GM18511 (cell line): Measurements from ENCODE around the gene MAPK10.
"Not testable (repeated sequence)": the region's sequence is repeated elsewhere in the genome, so short reads cannot be mapped to it uniquely, and the experiment has no call there.

Experiments
- ATAC-seq: cut with Tn5 transposase; IDR thresholded peaks from one replicate; pipeline ENCODE4 v1.9.1; 2021; ENCODE audit warnings: mild to moderate bottlenecking, moderate library complexity; ENCODE audit not compliant: unreplicated experiment

MAPK10 gene

GRCh38 chr4:86117705-86118302 lies 242.0 kb downstream of the MAPK10 start:
- ATAC-seq = no peak

DNA sequence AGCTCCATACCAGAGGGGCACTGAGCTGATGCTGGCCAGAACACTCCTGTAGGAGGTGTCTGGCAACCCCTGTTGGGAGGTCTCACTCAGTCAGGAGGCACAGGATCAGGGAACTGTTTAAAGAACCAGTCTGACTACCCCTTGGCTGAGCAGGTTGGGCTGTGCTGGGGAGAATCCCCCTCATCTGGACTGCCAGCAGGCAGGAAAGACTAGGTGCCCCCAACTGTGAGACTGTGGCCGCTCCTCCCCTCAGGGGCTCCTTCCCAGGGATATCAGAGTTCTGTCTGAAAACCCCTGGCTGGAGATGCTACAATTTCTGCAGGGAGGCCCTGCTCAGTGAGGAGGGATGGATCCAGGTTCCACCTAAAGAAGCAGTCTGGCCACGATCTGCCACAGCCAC lies 245.3 kb downstream of the MAPK10 start:
- ATAC-seq = no peak

DNA sequence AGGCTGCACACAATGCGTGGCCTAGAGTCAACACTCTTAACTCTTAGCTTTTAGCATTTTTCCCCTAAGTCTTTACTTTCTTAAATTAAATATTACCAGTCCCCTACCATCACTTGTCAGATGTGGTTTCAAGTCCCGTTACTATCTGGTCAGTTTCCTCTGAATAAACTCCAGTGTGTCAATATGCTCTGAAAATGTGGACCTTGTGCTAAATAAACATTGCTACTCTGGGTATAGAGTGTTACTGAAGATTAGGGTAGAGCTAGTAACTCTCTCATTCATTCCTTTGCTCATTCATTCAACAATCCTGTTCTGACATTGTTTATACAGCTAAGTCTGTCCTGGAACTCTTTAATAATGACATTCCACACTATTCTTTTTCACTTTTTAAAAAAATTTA lies 251.0 kb downstream of the MAPK10 start:
- ATAC-seq = no peak

DNA sequence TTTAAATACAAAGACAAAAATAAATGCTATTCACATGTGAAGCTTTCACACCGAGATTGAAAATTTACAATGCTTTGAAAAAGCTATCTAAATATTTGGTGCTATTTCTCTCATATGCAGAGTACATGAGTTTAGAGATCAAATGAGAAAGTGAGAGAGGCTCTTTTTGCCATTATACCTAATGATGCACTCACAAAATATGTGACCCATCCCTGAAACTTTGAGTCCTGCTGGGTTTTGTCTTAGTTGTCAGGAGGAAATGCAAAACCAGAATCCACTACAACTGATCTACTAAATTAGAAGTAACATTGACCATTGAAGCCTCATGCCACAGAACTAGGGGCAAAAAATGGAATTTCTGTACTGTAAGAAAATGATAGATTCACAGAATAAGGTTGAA lies 251.7 kb downstream of the MAPK10 start:
- ATAC-seq = no peak

- no peak for ATAC-seq
Observed at GRCh38 chr4:86107112-86107511, 252.7 kb downstream of the MAPK10 start.

- no peak for ATAC-seq
Observed at GRCh38 chr4:86106475-86106874, 253.4 kb downstream of the MAPK10 start.

GRCh38 chr4:86101841-86102240 lies 258.0 kb downstream of the MAPK10 start:
- no peak for ATAC-seq

- no peak for ATAC-seq
Observed at GRCh38 chr4:86101410-86101809, 258.4 kb downstream of the MAPK10 start.

DNA sequence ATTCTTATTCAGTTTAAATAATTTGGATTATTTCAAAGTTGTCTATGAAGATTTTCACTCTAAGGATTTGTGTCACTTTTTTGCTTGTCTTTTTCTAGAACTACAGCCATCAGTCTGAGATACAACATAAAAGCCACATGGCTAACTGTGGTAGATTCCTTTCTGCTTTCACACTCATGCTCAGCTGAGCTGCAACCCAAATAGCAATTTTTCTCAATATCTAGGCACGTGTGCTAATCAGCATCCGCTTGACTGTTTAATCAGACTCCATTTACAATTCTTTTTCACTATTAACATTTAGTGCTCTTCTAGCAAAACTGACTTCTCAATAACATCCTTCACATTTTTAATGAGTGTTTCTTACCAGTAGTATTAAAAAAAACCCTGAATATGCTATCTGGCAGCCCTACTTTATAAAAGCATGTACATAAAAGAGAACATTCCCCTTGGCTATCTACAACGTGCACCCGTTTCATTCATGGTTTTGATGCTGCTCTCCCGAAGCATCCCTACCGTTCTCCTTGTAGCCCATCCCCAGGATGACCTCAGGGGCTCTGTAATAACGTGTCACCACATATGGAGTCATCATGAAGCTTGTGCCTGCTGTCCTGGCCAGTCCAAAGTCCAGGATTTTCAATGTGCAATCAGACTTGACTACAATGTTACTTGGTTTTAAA lies 259.2 kb downstream of the MAPK10 start:
- ATAC-seq = no peak

DNA sequence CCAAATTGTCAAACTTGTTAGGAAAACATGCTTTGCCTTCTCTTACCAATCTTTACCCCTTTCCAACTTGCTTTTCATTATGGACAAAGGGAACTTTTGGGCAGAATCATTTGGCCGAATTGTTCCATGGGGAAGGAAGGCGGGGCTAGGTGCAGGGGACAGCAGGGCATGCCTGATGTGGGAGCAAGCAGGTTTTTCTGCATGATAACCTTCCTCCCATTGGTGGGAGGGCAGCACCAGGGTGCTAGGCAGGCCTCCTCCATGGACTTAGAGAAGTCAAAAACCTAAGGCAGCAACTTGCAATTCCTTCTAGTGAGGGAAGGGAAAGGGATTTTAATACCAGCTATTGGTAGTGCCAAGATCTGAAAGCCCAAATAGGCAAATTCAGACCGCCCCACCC lies 260.5 kb downstream of the MAPK10 start:
- ATAC-seq = no peak

GRCh38 chr4:86098691-86099090 lies 261.2 kb downstream of the MAPK10 start:
- ATAC-seq = no peak

GRCh38 chr4:86096373-86096772 lies 263.5 kb downstream of the MAPK10 start:
- ATAC-seq = no peak

- ATAC-seq = no peak
Observed at GRCh38 chr4:86092684-86093083, 267.2 kb downstream of the MAPK10 start.

- no peak for ATAC-seq
Observed at GRCh38 chr4:86091201-86091600, 268.7 kb downstream of the MAPK10 start.

- no peak for ATAC-seq
Observed at GRCh38 chr4:86089781-86090323, 270.0 kb downstream of the MAPK10 start.

DNA sequence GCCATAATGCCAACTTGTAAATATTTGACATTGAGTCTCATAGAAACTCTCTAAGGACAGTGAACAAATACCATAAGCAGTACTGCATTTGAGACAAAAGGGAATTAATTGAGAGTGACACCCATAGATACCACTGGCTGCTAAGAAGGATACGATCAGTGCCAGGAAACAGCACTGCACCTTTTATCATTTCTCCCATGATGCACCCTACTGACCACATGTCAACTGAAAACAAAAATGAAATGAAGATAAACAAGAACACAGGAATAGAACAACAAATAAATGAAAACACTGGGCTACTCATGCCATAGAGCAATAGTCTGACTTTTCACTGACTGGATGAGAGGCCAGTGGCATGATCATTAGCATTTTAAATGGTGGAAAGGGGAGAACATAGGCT lies 270.8 kb downstream of the MAPK10 start:
- ATAC-seq = no peak

GRCh38 chr4:86075796-86076195 lies 284.1 kb downstream of the MAPK10 start:
- not testable (repeated sequence) for ATAC-seq

- ATAC-seq = no peak
Observed at GRCh38 chr4:86060341-86060740, 299.5 kb downstream of the MAPK10 start.

DNA sequence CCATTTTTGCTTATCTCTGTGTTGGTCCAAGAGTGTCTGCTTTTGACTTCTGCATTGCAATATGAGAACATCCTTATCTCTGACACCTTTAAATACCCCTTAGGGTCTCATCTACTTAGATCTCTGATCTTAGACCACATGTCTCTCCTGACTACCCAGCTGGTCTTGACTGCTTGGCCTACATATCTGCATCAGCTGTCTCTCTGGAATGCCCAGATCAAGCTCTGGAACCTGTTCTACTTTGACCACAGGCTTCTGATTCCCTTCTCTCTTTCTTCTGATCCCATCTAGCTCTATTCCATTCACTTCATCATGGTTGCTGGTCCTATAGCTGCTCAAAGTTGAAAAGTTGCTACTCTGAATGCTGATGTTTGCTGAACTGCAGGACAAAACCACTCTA lies 301.2 kb downstream of the MAPK10 start:
- no peak for ATAC-seq

DNA sequence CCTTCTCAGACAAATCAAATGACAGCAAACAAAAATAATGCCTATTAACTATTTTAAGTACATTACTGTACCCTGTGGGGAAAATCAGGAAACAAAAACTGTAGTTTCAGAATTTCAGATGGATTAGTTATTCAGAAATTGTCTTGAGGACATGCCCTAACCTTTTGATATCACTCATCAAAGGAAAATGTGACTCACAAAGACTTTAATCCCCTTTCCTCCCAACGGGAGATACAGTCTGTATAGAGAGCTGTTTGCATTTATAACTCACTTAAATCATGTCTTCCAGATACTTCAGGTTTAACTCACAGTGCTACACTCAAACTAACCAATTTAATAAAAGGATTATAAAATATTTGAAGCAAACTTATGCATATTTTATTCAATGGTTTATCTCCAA lies 304.0 kb downstream of the MAPK10 start:
- ATAC-seq = no peak

GRCh38 chr4:86054286-86055032 lies 305.4 kb downstream of the MAPK10 start:
- no peak for ATAC-seq

GRCh38 chr4:86050496-86050895 lies 309.4 kb downstream of the MAPK10 start:
- ATAC-seq = no peak
